Stimulated activated CD8-positive, alpha-beta memory T cell treated with anti-CD3 and anti-CD28 coated beads, Interleukin-7, amount 100 ng/mL, for 1 hour (primary cell): ENCODE data around the gene AKR1C3.
"Not testable (repeated sequence)": the region's sequence is repeated elsewhere in the genome, so short reads cannot be mapped to it uniquely, and the experiment has no call there.

Experiments used
- DNase-seq, 2 donors: peaks; one replicate each; pipeline ENCODE4 v3.0.0-alpha.2; 2020; ENCODE audit warnings: low read depth in 2 of 2

Gene AKR1C3

DNA sequence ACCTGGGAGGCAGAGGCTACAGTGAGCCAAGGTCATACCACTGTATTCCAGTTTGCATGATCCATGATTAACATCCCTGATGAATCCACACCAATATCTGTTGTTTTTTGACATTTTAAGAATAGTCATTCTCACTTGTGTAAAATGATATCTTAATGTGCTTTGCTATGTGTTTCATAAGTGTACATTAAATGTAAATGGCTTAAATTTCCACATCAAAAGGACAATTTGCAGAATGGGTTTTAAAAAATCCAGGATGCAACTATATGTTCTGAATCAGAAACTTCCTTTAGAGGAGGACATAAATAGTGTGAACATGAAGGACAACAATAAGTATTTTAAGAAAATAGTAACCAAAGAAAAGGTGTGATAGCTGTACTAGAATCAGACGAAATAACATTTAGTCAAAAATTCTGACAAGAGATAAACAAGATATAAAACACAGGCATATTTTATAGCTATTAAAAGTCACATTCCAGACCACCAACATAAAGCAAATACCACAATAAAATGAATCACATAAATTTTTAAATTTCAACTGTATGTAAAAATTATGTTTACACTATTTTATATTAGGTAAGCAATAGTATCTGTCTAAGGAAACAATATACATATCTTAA lies 42.4 kb downstream of the AKR1C3 start:
- DNase-seq, result no peak

DNA sequence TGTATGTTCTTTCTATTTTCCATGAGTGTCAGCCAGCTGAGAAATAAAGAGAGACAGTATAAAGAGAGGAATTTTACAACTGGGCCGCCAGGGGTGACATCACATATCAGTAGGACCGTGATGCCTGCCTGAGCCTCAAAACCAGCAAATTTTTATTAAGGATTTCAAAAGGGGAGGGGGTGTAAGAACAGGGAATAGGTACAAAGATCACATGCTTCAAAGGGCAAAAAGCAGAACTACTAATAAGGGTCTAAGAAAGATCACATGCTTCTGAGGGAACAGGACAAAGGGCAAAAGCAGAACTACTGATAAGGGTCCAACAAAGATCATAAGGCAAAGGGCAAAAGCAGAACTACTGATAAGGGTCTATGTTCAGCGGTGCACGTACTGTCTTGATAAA lies 43.5 kb downstream of the AKR1C3 start:
- DNase-seq, result not testable (repeated sequence)

DNA sequence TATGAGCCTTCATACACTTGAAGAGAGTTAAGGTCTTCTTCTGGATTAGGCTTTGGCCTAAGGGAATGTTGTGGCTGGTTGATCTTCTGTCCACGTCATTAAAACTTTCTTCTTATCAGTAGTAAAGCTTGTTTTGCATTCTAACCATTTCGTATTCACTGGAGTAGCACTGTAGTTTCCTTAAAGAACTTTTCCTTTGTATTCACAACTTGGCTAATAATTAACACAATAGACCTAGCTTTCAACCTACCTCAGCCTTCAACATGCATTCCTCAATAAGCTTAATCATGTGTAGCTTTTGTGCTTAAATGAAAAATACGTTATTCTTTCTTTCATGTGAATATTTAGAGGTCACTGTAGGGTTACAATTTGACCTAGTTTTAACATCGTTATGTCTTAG lies 48.0 kb downstream of the AKR1C3 start:
- DNase-seq, result no peak

DNA sequence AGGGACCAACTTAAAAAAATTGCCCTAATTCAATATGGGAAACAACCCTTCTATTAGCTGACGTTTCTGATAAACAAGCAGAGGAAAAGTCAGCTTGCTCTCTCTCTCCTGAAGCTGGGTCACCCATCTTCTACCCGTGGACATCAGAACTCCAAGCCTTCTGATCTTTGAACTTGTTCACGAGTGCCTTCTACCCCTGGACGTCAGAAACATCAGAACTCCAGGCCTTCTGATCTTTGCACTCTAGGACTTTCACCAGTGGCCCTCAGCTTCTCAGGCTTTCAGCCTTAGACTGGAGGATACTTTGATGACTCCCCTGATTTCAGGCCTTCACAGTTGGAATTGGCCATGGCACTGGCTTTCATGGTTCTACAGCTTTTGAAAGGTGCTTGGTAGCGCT lies 48.9 kb downstream of the AKR1C3 start:
- DNase-seq, result no peak

DNA sequence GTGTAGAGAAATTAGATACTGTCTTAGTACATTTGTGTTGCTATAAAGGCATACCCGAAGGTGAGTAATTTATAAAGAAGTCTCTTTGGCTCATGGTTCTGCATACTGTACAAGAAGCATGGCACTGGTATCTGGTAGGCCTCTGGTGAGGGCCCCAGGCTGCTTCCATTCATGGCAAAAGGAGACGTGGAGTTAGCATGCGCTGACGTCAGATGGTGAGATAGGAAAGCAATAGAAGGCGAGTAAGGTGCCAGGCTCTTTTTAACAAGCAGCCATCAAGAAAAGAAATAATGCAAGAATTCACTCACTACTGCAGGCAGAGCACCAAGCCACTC lies 52.7 kb downstream of the AKR1C3 start:
- no peak for DNase-seq

DNA sequence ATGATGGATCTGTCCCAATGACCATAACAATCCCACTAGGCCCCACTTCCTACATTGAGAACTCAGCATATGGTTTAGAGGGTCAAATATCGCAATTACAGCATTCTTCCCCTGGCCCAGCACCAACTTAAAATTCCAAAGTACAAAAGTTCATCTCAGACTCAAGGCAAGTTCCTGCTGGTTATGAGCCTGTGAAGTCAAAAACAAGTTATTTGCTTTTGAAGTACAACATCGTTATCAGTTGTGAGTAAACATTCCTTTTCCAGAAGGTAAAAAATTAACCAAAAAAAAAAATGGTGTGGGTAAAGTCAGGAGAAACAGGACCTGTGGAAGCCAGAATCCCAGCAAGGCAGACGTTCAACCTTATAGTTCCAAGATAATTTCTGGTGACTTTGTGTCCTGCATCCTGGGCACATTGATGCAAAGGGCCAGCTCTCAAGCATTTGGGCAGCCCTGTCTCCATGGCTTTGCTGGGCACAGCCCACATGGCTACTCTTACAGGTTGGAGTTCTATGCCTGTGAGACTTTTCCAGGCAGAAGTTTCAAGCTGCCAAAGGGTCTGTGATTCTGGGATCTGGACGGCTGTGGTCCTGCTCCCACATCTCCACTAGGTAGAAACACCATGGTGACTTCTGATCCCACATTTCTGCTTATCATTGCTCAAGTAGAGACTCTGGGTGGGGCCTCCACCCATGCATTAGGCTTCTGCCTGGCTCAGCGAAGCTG lies 53.2 kb downstream of the AKR1C3 start:
- DNase-seq, result no peak

DNA sequence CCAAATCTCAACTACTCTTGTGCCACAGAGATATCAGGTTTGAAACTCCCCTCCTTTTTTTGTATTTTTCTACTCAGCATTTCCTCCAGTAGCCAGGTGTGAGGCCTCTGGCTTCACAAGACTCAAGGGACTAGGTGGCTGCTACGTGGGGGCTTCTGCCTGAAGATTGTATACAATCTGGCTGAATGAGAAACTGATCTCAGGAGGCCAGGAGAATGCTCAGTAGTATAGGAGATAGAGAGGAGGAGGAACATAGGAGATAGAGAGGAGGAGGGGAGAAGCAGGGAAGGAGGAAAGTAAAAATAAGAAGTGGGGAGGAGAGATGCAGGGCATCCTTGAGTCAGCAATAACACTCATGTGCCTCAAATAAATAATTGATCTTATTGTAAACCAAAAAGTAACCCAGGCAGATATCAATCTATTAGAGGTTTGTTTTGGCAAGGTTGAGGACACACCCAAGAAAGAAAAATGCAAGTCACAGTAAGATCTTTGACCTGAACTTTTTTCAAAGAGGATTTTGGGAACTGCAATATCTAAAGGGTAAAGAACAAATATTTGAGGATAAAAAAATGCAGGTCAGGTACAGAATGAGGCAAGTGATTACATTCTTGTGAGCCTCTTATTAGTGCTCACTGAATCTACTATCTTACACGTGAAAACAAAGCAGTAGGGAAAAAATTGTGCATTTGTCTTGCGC lies 53.9 kb downstream of the AKR1C3 start:
- DNase-seq, result no peak

DNA sequence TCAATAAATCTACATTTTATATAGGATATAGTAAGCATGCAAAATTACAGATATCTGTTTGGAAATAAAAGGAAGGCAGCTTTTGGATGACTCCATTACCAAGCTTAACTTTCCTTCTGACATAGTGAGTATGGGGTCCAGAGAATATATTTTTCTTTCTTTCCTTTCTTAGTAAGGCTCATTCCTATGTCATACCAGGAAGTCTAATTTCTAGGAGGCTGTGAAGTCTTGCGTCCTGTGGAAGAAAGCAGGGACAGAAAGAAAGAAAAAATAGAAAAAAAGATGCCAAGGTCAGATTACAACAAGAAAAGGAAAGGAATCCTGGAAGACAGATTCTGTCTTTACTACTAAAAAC lies 54.4 kb downstream of the AKR1C3 start:
- DNase-seq, result no peak

DNA sequence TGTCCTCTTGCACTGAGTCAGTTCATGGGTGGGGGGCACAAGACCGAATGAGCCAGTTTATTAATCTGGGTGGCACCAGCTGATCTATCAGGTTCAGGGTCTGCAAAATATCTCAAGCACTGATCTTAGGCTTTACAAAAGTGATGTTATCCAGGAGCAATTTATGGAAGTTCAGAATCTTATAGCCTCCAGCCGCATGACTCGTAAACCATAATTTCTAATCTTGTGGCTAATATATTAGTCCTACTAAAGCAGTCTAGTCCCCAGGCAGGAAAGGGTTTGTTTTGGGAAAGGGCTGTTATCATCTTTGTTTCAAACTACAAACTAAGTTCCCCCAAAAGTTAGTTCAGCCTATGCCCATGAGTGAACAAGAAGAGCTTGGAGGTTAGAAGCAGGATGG lies 56.9 kb downstream of the AKR1C3 start:
- DNase-seq, result no peak

DNA sequence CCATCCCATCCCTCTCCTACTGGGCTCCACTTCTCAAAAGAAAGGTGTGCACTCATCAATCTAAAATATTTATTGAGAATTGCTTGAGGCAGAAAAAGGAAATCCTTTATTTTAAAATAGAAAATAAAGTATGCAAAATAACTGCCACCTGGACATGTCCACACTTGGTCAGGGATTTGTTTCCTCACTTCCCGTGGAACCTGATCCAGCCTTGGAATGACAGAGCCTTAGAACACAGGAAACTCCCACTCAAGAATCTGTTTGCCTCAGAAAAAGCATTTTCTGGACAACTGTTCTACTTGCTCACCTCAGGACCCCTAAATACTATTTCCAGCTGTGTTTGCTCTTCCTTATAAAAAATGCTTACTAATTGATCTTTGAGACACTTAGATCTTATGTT lies 61.7 kb downstream of the AKR1C3 start:
- DNase-seq, result no peak
